Measurements from ENCODE around the gene GRXCR1. TPM values are rescaled to one million over a fixed set of nuclear protein-coding genes. Genes with fewer than 3 reads are reported as not detected.

Gene GRXCR1
- total and polyA plus RNA-seq, 2 donors (not counting 1 experiment from before 2014, with no cell fraction given), result not detected

- Histone ChIP-seq H3K9me3 (ENCODE audit: control insufficient read depth, insufficient read depth, low read depth, low read length) (no peaks in the 10 kb centered on the region), H3K4me3 (replicated peaks in 1 of 4; ENCODE audit: control extremely low read depth in 1 of 4, insufficient read depth in 1 of 4, low read depth in 3 of 4, low read length in 4 of 4) (no peak overlapping the region), H3K4me1 (ENCODE audit: control insufficient read depth, extremely low read depth, insufficient read depth, low read length) (no peaks in the 10 kb centered on the region), H3K27ac (ENCODE audit: insufficient read depth, low read length) (no peak overlapping the region), H2AFZ (ENCODE audit: low read length) (no peak overlapping the region), H3K36me3 (ENCODE audit: control insufficient read depth, insufficient read depth, low read length) (no peaks in the 10 kb centered on the region), H3K4me2 (ENCODE audit: extremely low read depth, insufficient read depth, low read length) (no peak overlapping the region), H3K9ac (ENCODE audit: insufficient read depth, low read length) (no peak overlapping the region), H3K79me2 (ENCODE audit: control insufficient read depth, insufficient read depth, low read length) (no peaks in the 10 kb centered on the region), H4K20me1 (ENCODE audit: control insufficient read depth, extremely low read depth, insufficient read depth, low read length) (no peaks in the 10 kb centered on the region), H3K27me3 (ENCODE audit: control insufficient read depth, insufficient read depth, low read length) (no peaks in the 10 kb centered on the region)
- no peak for DNase-seq (ENCODE audit: low read depth in 2 of 2)
- no peak for TF ChIP-seq EZH2 (IDR thresholded peaks at IDR 0.05; ENCODE audit: low read length, missing control alignments)
- TF ChIP-seq CTCF (conservative IDR thresholded peaks at IDR 0.05 in 1 of 2, IDR thresholded peaks at IDR 0.05 in 1 of 2; ENCODE audit: low read depth in 1 of 2, low read length in 2 of 2), result no peak
These were observed 12.5 kb downstream of the GRXCR1 start for GRCh38 chr4:42904986-42905385.

- H3K27me3 ChIP-seq (ENCODE audit: control insufficient read depth, insufficient read depth, low read length), result no peaks in the 10 kb centered on the region
- DNase-seq (ENCODE audit: low read depth in 2 of 2), result no peak
- H2AFZ ChIP-seq (ENCODE audit: low read length), result no peak overlapping the region
- no peak overlapping the region for H3K9ac ChIP-seq (ENCODE audit: insufficient read depth, low read length)
- no peaks in the 10 kb centered on the region for H3K79me2 ChIP-seq (ENCODE audit: control insufficient read depth, insufficient read depth, low read length)
- H3K27ac ChIP-seq (ENCODE audit: insufficient read depth, low read length), result no peak overlapping the region
- H3K4me2 ChIP-seq (ENCODE audit: extremely low read depth, insufficient read depth, low read length), result no peak overlapping the region
- no peaks in the 10 kb centered on the region for H3K9me3 ChIP-seq (ENCODE audit: control insufficient read depth, insufficient read depth, low read depth, low read length)
- no peaks in the 10 kb centered on the region for H3K36me3 ChIP-seq (ENCODE audit: control insufficient read depth, insufficient read depth, low read length)
- H3K4me3 ChIP-seq (replicated peaks in 1 of 4; ENCODE audit: control extremely low read depth in 1 of 4, insufficient read depth in 1 of 4, low read depth in 3 of 4, low read length in 4 of 4), result no peak overlapping the region
- no peaks in the 10 kb centered on the region for H4K20me1 ChIP-seq (ENCODE audit: control insufficient read depth, extremely low read depth, insufficient read depth, low read length)
- TF ChIP-seq CTCF (conservative IDR thresholded peaks at IDR 0.05 in 1 of 2, IDR thresholded peaks at IDR 0.05 in 1 of 2; ENCODE audit: low read depth in 1 of 2, low read length in 2 of 2) (no peak), EZH2 (IDR thresholded peaks at IDR 0.05; ENCODE audit: low read length, missing control alignments) (no peak)
- no peaks in the 10 kb centered on the region for H3K4me1 ChIP-seq (ENCODE audit: control insufficient read depth, extremely low read depth, insufficient read depth, low read length)
These were observed 13.1 kb downstream of the GRXCR1 start for GRCh38 chr4:42905591-42905990.

- no peak for DNase-seq (ENCODE audit: low read depth in 2 of 2)
- H4K20me1 ChIP-seq (ENCODE audit: control insufficient read depth, extremely low read depth, insufficient read depth, low read length), result no peaks in the 10 kb centered on the region
- no peak overlapping the region for H3K4me2 ChIP-seq (ENCODE audit: extremely low read depth, insufficient read depth, low read length)
- H3K36me3 ChIP-seq (ENCODE audit: control insufficient read depth, insufficient read depth, low read length), result no peaks in the 10 kb centered on the region
- H3K27me3 ChIP-seq (ENCODE audit: control insufficient read depth, insufficient read depth, low read length), result no peaks in the 10 kb centered on the region
- no peak overlapping the region for H3K27ac ChIP-seq (ENCODE audit: insufficient read depth, low read length)
- no peak for TF ChIP-seq CTCF (conservative IDR thresholded peaks at IDR 0.05 in 1 of 2, IDR thresholded peaks at IDR 0.05 in 1 of 2; ENCODE audit: low read depth in 1 of 2, low read length in 2 of 2)
- TF ChIP-seq EZH2 (IDR thresholded peaks at IDR 0.05; ENCODE audit: low read length, missing control alignments), result no peak
- no peaks in the 10 kb centered on the region for H3K79me2 ChIP-seq (ENCODE audit: control insufficient read depth, insufficient read depth, low read length)
- H3K9me3 ChIP-seq (ENCODE audit: control insufficient read depth, insufficient read depth, low read depth, low read length), result no peaks in the 10 kb centered on the region
- no peak overlapping the region for H3K4me3 ChIP-seq (replicated peaks in 1 of 4; ENCODE audit: control extremely low read depth in 1 of 4, insufficient read depth in 1 of 4, low read depth in 3 of 4, low read length in 4 of 4)
- H3K9ac ChIP-seq (ENCODE audit: insufficient read depth, low read length), result no peak overlapping the region
- no peak overlapping the region for H2AFZ ChIP-seq (ENCODE audit: low read length)
- H3K4me1 ChIP-seq (ENCODE audit: control insufficient read depth, extremely low read depth, insufficient read depth, low read length), result no peaks in the 10 kb centered on the region
These were observed 13.8 kb downstream of the GRXCR1 start for GRCh38 chr4:42906341-42906740.
